GM19193 (cell line): Measurements from ENCODE around the gene CCL1.

Experiments
- POLR2A ChIP-seq: IDR thresholded peaks from 4 replicates; pipeline ENCODE4 v1.6.1; 2011; ENCODE audit not compliant: insufficient read depth, insufficient read length; ENCODE audit errors: extremely low read depth

Gene CCL1

DNA sequence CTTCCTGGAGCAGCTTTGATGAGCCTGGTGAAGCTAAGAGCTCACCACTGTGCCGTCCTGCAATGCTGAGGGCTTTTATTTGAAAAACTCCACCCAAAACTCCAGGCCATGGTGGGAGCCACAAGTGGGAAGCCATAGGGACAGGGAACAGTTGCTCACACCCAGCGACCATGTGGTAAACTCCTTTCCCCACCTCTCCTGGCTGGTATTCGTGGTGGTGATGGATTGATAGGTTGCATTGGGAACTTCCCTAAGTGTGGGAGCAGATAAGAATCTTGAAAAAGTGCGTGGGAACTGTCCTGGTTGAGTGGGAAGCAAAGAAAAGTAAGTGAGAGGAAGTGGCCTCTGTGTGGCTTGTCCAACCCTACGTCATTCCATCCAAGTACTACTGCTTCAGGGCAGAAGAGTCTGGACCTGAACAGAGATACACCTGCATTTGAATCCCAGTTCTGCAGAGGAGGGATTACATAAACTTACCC, at the start of gene CCL1:
TSS of gene CCL1 (minus strand) at position 51 of the 479 bp plus-strand sequence. CDS start 72 bp downstream, outside the sequence.
- no peak for TF ChIP-seq POLR2A

DNA sequence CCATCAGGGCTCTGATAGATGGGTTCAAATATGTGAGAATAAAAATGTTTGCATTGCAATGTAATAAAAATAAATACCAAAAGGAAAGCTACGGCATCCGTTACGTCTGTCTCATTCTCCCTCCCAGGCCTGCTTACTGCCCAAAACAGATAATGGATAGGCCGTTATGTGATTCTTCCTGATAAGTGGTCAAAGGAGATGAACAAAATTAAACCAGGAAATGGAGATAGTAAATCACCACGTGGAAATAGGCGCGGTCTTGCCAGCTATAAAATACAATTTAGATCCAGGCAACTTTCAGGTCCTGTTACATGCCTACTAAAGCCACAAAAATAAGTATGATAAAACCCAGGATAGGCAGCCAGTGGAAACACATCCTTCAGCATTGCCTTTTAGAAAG, 49.5 kb upstream of the CCL1 start:
- no peak for TF ChIP-seq POLR2A

DNA sequence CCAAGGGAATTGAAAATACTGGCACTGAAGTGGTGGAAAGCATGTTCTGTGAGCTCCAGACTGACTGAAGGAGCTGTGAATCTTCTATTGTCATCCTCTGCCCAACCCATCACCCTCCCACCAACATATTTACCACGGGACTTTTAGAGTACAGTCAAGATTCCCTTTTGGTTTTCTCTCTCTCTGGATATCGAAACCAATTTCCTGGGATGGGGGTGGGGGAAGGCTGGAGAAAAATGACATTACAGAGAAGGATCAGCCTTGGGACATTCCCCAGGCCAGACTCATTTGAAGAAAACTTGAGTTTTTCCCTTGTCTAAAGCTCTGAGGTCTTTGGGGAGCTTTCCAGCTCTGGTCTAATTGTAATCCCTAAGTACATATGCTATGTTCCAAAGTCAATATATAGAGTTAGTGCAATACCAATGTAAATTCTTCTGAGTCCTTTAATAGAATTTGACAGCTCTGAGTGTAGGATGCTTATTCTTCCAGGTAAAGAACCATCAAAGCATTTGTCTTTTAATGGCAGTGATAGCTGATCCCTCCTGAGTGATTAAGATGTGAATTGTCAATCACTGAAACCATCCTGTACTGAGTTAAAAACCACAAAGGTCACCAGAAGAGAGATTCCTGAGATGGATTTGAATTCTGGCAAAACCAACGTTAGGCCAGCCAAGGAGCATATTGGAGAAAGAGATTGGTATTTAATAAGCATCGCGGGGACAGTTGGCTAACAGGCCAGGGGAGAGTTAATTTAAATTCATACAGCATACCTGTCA, 48.8 kb upstream of the CCL1 start:
- TF ChIP-seq POLR2A, result no peak

- TF ChIP-seq POLR2A, result no peak
Measured at GRCh38 chr17:34409352-34409751, 46.3 kb upstream of the CCL1 start.

GRCh38 chr17:34408439-34408838, 45.4 kb upstream of the CCL1 start:
- no peak for TF ChIP-seq POLR2A

GRCh38 chr17:34406226-34406625, 43.2 kb upstream of the CCL1 start:
- no peak for TF ChIP-seq POLR2A

- TF ChIP-seq POLR2A, result no peak
Measured at GRCh38 chr17:34403006-34403405, 40.0 kb upstream of the CCL1 start.

DNA sequence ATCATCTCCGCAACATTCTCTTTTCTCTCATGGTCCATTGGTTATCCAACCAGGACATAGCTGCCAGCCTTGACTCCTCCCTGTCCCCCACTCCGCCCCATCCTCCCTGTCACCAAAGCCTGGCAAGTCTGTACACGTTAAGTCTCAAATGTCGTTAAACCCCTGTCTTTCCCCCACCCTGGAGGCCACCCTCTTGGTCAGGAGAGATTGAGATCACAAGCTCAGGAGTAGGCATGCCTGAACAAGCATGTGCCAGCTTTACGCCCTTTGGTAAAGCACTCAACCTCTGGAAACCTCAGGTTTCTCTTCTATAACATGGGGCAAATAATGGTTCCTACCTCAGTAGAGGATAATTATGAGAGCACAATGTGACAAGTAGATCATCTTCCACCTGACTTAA, 38.1 kb upstream of the CCL1 start:
- TF ChIP-seq POLR2A, result no peak

- TF ChIP-seq POLR2A, result no peak
Measured at GRCh38 chr17:34400301-34400931, 37.4 kb upstream of the CCL1 start.

- no peak for TF ChIP-seq POLR2A
Measured at GRCh38 chr17:34399725-34400124, 36.7 kb upstream of the CCL1 start.

- no peak for TF ChIP-seq POLR2A
Measured at GRCh38 chr17:34398990-34399389, 36.0 kb upstream of the CCL1 start.

DNA sequence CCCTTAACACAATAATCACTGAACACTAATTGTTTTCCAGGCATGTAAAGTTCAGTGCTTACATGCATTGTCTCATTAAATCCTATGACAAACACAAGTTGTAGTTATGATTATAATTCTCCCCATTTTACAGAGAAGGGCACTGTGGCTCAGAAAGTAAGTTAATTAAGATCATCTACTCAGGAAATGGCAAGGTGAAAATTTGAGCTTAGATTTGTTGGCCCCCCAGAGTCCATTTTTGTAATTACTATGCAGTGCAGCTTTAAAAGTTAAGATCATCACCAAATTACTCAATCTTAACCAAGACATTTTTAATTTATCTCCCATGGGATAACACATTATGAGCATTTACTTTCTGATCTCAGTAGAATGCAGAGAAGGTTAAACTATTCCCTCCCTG, 34.2 kb upstream of the CCL1 start:
- TF ChIP-seq POLR2A, result no peak

DNA sequence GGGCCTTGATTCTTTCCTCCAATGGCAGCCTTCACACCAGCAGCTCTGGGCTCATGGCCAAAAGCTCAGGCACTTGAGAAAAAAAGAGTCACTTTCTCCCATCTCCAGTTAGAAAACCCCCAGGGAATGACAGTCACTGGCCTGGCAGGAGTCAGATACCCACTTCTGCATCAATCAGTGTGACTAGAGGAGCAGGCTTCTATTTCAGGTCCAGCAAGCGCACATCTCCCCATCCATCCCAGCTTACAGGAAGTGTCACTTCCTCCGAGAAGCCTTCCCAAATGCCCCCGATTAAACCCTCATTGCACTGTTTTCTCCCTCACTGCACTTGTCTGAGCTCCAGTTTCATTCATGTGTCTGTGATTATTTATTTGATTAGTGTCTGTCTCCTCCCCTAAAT, 30.4 kb upstream of the CCL1 start:
- TF ChIP-seq POLR2A, result no peak

GRCh38 chr17:34391241-34391640, 28.2 kb upstream of the CCL1 start:
- TF ChIP-seq POLR2A, result no peak

DNA sequence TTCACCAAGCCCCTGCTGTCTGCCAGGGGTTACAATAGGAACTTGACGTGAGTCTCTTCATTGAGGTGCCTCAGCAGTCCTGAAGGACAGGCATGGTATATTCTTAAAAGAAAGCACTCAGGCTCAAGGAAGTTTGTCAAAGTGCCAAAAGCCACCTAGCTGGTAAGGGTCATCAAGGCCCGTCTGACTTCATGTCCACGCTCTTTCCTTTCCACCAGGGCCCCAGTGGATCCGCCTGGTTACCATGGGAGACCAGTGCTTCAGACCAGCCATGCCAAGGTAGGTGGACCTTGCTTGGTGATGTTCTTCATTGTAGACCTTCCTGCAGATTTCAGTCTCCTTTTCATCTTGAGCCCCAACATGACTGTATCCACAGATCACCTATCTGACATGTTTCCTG, 27.6 kb upstream of the CCL1 start:
- TF ChIP-seq POLR2A, result no peak

DNA sequence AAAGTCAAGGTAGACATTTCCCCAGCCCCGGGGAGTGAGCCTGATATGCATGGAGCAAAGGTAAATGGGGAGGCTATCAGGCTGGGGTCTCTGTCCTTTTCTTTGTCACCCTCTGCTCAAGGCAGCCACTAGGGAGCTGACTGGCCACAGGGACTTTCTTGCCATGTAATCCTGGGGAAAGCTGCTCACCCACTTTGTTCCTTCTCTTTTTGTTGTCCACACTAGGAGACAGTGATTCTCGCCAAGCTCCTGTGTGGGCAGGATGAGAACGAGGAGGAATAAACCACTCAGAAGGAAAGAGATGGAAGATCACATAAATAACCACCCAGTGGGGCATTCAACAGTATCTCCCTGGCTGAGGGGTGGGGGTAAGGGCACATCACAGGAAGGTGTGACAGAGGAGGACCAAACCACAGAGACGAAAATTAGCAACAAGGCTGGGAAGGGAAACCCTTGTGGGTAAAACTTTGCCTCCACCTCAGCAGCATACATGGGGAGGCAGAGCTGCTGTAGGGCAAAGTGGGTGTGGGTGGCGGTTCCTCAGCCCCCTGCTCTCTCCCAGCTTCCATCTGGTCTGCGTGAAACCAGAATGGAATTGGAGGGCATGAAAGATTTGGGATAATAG, 26.2 kb upstream of the CCL1 start:
- no peak for TF ChIP-seq POLR2A
